A204.1 (cell line): ENCODE measurements around the gene DGCR2.

ENCODE experiments used
- FAIRE-seq: peaks from 2 replicates; lab custom pipeline; 2012; peaks lifted over from hg19 to GRCh38; lab: Jason Lieb, UNC

DGCR2 gene

DNA sequence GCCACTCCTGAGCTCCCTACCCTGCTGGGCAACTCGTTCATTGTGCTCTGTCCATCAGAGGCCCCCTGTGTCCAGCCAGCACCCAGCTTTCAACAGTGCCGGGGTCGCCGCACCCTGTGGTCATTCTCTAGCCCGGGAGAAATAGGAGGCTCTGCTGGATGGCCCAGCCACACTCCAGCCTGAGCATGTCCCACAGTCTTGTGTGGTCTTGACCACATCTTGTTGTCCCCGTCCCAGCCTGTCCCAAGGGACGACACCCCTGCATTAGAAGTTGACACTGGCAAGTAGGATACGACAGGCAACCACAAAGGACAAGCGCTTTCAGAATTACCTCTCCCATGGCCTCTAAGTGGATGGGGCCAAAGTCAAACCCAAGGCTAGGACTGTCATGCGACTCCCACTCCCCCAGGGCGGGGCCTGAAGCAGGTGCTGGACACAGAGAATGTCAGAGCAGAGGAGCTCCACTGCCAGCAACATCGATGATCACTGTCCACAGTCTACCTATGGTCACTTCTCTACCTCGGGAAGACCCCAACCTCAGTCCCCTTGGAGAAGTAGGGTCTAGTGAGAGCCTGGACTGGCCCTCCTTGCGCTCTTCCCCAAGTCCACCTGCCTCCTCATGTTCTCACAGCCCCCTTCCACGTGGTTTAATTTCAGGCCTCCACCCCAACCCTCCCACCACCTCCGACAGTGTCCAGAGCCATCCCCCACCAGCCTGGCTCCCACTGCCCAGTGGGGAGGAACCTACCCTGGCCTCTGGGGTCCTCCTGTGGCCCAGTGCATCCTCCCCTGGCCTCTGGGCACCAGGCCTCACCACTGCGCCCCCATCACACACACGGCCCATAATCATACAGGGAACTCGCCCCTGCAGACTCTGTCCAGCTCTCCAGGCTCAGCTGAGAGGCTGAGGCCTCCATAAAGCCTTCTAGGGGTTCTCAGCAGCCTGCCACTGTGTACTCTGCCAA, 4.4 kb upstream of the DGCR2 start:
- no peak for FAIRE-seq

DNA sequence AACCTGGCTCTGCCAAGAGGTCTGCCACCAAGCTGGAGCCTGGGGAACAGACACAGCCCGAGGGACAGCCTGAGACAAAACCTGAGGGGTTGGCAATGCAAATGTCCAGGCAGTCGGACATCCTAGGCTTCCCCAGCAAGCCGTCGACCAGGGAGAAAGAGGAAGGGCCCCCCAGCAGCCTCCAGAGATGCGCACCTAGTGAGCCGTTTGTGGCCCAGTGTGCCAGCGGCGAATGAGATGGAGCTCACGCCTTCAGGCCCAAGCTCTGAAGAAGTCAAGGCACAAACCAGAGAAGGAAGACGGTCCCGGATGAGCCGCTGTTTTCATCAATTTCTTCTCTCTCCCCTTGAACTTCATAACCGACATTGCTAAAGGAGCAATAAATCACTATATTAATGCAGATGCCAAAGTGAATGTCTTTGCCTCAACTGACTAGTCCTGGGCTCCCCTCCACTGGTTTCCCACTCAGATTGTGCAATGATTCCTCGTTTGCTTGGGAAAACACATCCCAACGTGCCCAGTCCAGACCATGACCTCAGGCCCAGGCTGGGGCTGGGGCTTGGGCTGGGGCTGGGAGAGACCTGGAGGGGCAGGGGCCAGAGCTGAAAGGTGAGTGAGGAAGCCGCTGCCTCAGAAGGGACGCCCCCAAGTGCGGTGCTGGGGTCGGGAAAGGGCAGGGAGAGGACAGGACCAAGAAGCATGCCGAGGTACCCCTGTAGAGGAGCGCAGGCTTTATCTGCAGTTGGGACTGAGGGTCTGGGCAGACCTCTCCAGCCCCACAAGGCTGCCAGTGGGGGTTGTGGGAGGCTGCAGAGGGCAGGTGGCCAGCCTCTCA, 3.5 kb upstream of the DGCR2 start:
- no peak for FAIRE-seq

DNA sequence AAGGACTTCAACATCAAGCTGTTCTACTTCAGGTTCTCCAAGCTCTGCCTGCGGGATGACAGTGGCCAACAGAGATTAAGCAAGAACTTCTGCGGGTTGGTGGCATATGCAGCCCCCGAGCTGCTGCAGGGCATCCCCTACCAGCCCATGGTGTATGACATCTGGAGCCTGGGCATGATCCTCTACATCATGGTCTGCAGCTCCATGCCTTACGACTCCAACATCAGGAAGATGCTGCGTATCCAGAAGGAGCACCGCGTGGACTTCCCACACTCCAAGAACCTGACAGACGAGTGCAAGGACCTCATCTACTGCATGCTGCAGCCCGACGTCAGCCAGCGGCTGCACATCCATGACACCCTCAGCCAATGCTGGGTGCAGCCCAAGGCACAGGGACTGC, 2.8 kb upstream of the DGCR2 start:
- no peak for FAIRE-seq

DNA sequence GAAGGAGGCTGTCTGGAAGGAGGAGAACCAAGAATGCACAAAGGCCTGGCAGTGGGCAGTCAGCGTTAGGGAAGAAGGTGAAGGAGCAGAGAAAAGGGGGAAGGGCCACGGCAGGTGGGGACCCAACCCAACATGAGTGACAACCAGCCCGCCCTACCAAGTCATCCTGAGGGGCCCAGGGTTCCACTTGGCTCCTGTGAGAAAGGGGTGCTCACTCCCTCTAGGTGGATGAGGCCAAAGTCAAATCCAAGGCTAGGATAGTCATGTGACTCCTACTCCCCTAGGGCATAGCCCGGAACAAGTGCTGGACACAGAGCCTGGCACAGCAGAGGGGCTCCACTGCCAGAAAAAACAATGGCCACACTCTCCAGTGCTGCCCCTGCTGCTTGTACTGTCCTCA, 2.2 kb upstream of the DGCR2 start:
- FAIRE-seq: no peak

DNA sequence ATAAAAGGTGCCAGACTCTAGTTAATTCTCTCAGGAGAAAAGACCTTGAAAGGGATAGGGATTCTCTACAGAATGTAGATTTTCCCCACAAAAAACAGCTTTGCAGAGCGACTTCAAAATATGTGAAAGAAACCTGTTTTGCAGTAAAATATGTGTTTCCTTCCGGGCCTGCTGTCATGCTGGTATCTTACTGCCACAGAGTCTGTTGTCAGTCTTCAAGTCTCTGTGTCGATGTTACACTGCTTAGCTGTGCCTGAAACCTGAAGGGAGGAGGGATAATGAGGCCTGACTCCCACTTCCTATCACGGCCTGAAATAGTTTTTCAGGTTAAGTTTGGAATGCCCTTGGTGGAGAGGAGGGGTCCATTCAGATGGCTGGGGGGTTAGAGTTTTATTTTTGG, 1.7 kb upstream of the DGCR2 start:
- FAIRE-seq: no peak

- FAIRE-seq: no peak
Observed at GRCh38 chr22:19122752-19123492, 710 bp upstream of the DGCR2 start.

DNA sequence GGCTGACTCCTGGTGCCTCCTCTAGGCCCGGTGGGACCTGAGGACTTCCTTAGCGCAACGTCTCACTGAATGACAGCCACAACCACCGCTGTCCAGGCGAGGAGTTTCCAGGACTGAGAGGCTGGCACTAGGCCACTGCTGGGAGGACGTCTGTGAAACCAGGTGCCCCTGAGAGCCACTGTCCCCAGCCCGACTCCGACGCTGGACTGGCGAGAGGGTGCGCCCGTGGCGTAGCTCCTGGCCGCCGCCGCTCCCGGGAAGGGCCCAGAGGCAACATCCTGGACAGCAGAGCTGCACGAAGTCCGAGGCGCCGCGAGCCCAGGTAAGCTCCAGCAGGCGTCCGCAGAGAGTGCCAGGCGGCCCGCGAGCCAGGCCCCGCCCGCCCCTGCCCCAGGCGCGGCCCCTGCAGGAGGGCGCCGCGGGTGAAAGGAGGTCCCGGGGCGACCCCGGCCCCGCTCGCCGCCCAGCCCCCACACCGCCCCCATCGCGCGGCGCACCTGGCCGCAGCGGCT, 525 bp downstream of the DGCR2 start:
- no peak for FAIRE-seq

- FAIRE-seq: no peak
Observed at GRCh38 chr22:19120829-19121630, 1.2 kb downstream of the DGCR2 start.

DNA sequence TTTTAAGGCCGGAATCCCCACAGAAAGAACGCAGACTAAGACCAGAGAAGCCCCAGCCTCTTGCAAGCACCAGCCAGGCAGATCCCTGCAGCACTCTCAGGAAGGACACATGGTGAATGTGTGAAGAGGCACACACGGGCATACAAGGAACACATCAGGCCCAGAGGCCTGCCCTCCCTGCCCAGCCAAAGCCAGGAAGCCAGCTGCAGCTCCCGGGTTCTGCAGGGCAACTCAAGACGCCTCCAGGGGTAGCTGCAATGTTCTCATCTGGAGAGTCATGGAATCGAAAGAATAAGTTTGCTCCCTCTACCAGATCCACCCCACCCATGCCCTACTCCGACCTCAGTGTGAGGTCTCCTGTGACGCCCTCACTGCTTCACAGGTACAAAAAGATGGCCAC, 2.3 kb downstream of the DGCR2 start:
- FAIRE-seq: no peak

DNA sequence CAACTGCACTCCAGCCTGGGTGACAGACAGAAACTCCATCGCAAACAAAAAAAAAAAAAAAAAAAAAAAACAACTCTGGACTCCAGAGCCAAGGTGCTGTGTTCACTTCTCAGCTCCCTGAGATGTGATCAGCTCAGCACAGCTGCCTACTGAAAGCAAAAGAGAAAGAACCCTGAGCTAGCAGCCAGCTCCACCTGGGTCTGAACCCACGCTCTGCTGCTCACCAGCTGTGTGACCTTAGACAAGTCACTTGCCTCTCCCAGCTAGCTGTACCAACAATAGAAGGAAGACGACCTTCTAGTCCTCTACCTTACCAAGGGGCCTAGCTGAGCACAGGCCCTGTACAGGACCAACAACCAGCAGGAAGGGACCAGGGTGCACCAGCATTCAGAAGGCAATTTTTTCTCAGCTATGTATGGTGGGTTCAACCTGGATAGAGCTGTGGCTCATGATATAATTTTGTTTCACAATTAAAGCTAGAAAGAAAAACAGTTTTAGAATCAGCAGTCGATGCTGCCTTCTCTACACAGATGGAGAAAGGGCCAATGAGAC, 3.8 kb downstream of the DGCR2 start:
- no peak for FAIRE-seq

DNA sequence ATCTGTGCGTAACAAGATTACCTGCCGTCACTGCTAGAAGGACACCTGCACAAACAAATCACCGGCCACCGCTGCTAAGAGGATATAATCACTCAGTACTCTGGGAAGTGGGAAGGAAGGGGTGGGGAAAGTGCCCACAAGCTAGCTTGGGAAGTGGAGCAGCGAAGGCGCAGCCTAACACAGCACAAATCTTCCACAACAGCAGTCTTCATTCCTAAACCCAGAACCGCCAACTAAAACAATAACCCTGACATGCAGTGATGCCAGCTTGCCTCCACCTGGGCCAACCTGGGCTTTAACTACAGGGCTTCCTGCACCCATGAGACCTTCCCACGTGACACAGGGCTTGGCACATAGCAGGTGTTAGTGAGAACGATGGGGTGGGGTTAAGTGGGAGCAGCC, 5.1 kb downstream of the DGCR2 start:
- FAIRE-seq: no peak

DNA sequence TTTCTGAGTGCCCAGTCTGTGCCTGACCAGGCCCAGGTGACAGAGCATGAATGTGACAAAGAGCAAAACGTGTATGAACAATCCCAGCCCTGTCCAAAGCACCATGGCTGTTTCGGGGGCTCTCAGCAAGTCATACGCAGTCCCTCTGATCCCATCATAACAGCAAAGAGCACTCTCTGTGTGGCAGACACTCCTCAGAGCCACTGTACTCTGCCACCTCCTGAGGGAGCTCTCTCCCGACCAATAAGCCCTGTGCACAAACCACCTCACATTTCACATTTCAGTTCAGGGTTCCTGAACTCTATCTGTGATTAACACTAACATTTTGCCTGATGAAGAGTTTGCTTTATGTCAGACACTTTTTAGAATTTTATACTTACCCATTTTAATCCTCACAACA, 6.6 kb downstream of the DGCR2 start:
- FAIRE-seq: no peak

DNA sequence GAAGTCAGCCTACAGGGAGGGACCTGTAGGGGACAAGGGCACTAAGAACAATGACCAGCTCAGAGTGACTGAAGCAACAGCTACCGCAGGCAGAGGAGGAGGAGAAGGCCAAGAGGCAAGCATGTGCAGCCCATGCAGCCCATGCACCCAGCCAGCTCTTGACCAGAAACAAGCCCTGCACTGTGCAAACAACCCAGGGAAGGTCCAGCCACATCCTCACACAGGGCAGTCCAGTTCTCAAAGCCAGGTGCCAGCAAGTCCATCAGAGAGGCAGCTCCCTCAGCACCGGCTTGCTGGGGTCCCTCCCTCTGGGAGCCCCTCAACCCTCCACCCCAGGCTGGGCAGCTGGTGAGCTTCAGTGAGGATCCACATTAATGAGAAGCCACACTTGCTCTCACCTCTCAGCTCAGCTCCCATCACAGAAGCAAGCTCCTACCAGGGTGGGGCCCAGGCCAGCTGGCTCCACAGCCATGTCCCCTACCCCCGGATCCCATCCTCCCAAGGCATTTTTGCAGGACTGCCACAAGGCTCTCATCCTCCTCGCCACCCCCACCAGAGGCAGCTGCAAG, 7.1 kb downstream of the DGCR2 start:
- no peak for FAIRE-seq

GRCh38 chr22:19113429-19113828, 8.8 kb downstream of the DGCR2 start:
- FAIRE-seq: no peak

GRCh38 chr22:19111584-19111983, 10.6 kb downstream of the DGCR2 start:
- FAIRE-seq: no peak

DNA sequence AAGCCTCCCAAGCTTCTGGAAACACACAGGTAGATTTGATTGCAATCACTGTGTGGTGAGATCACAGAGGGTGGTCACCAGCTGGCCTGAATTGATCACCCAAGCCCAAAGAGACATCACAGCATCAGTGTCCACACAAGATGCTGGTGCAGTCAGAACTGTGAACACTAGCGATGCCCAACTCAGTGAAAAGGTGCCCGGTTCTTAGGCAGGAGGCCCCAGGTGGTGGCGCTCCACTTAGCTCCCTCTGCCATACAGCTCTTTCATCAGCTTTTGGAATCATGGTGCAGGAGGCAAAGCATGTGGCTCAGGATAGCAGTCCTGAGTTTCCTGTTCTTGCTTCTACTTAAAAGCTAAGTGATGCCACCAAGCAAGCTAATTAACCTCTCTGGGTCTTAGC, 11.1 kb downstream of the DGCR2 start:
- no peak for FAIRE-seq

GRCh38 chr22:19110646-19111045, 11.6 kb downstream of the DGCR2 start:
- no peak for FAIRE-seq

DNA sequence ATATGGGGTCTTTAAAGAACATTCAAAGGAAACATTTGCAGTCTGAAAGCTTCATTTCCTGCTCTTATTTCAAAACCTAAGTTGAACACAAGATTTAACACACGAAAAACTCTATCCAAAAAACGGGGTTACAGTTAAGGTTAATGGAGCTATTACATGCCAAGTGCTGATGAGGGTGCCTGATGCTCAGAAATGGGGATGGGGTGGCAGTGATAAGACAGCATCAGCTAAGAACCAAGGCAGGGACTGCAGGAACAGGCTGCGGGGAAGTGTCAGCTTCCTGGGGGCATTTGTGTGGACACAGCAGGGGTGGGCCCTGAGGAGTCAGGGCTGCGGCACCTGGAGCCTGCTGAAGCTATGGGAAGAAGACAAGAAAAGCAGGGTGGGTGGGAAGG, 12.2 kb downstream of the DGCR2 start:
- no peak for FAIRE-seq

GRCh38 chr22:19109198-19110063, 12.8 kb downstream of the DGCR2 start:
- no peak for FAIRE-seq

- FAIRE-seq: no peak
Observed at GRCh38 chr22:19108807-19109197, 13.4 kb downstream of the DGCR2 start.
